ENCODE measurements around the gene CCDC187. TPM values are rescaled to one million over a fixed set of nuclear protein-coding genes. Genes with fewer than 3 reads are reported as not detected.

The CCDC187 gene
- total and polyA plus RNA-seq, 2 of the 13 experiments (the other 11 are each of a cell fraction or from before 2014, with no cell fraction given): 0.03 to 0.13 TPM

- in situ Hi-C loops (cut with HindIII; ENCODE audit: extremely low pct_ligation_motif_present, low pct_unique_long_range_greater_than_20kb): no loop called here
- no peak overlapping the region for H3K9ac ChIP-seq (ENCODE audit: insufficient read depth, low read depth, low read length)
- H3K9me3 ChIP-seq (ENCODE audit: low read length): no peaks in the 10 kb centered on the region
- WGBS (ENCODE audit: low lambda C conversion rate): 50% methylated on average over 2 of the region's 6 CpGs
- no peaks in the 10 kb centered on the region for H3K4me1 ChIP-seq (ENCODE audit: insufficient read depth, low read length)
- no peaks in the 10 kb centered on the region for H3K79me2 ChIP-seq (ENCODE audit: insufficient read depth, low read length)
- H3K4me3 ChIP-seq (replicated peaks in 1 of 3; ENCODE audit: insufficient read depth in 1 of 3, low read depth in 2 of 3, low read length in 3 of 3): no peak overlapping the region
- no peak for DNase-seq (ENCODE audit: low spot score)
- ChIA-PET CTCF (ENCODE audit: low intra/inter-chr PET ratio, low total read pairs) (no interaction called here), POLR2A (no interaction called here)
- H4K20me1 ChIP-seq (ENCODE audit: insufficient read depth, low read length): 0 out of 2 replicates have a peak, but pooled peaks cover 2% of the 10 kb centered on the region
- H3K27ac ChIP-seq (ENCODE audit: extremely low read length, insufficient read depth, low read length): no peak overlapping the region
- intact Hi-C loops (cut with micrococcal nuclease; ENCODE audit: unreplicated experiment): no loop called here
- no peaks in the 10 kb centered on the region for H3K36me3 ChIP-seq (replicated peaks in 1 of 2; ENCODE audit: control insufficient read depth in 1 of 2, insufficient read depth in 2 of 2, low read length in 2 of 2)
- no peak for FAIRE-seq
- no peak for TF ChIP-seq EED (CRISPR knock-in tag; IDR thresholded peaks at IDR 0.05)
- TF ChIP-seq GLMP (CRISPR knock-in tag; IDR thresholded peaks at IDR 0.05; ENCODE audit: borderline replicate concordance): no peak
- TF ChIP-seq ZNF615 (CRISPR knock-in tag; IDR thresholded peaks at IDR 0.05; ENCODE audit: borderline replicate concordance): no peak
- TF ChIP-seq ZNF10 (CRISPR knock-in tag; IDR thresholded peaks at IDR 0.05; ENCODE audit: borderline replicate concordance, low read depth): no peak
- no peak for TF ChIP-seq NBN (conservative IDR thresholded peaks at IDR 0.05)
- no peak for TF ChIP-seq GATA4 (IDR thresholded peaks at IDR 0.05; ENCODE audit: borderline replicate concordance, low read depth)
- no peak for TF ChIP-seq ZNF589 (CRISPR knock-in tag; conservative IDR thresholded peaks at IDR 0.05)
- no peak for TF ChIP-seq SNAPC4 (CRISPR knock-in tag; IDR thresholded peaks at IDR 0.05)
- no peak for TF ChIP-seq ERF (CRISPR knock-in tag; IDR thresholded peaks at IDR 0.05)
- TF ChIP-seq RXRB (CRISPR knock-in tag; IDR thresholded peaks at IDR 0.05; ENCODE audit: borderline replicate concordance): no peak
- no peak for TF ChIP-seq PHF20 (CRISPR knock-in tag; IDR thresholded peaks at IDR 0.05)
- no peak for TF ChIP-seq NKX3-1 (CRISPR knock-in tag; IDR thresholded peaks at IDR 0.05)
- no peak for TF ChIP-seq FOXJ3 (CRISPR knock-in tag; IDR thresholded peaks at IDR 0.05; ENCODE audit: borderline replicate concordance)
- TF ChIP-seq ZMYM3 (CRISPR knock-in tag; IDR thresholded peaks at IDR 0.05): no peak
- TF ChIP-seq ZNF563 (CRISPR knock-in tag; IDR thresholded peaks at IDR 0.05): no peak
- no TSS peak for BruUV-seq (replicated peaks)
- no peak for ATAC-seq
- H2AFZ ChIP-seq (ENCODE audit: low read length): no peak overlapping the region
- peaks cover 13 to 79% of the 10 kb centered on the region in 2 experiments; a peak in 4 of 5 replicates for H3K27me3 ChIP-seq (ENCODE audit: control insufficient read depth in 1 of 2, insufficient read depth in 2 of 2, low read length in 2 of 2)
- no peak overlapping the region for H3K4me2 ChIP-seq (ENCODE audit: low read depth, low read length)
Observed at GRCh38 chr9:136279471-136279870, 24.4 kb downstream of the CCDC187 start.
